Endothelial cell of umbilical vein (primary cell): ENCODE measurements around the gene PRKCQ. TPM values are rescaled to one million over a fixed set of nuclear protein-coding genes. Genes with fewer than 3 reads are reported as not detected.

ENCODE experiments used
- BruUV-seq: library from RNA; stranded (reverse); fragments of 400-500 nt; replicated peaks from 2 replicates; lab custom pipeline; 2021; lab: Mats Ljungman, UMichigan
- CTCF ChIA-PET: fragments of 300-600, 350-600 bp; sonication (Branson Sonifier 250); formaldehyde crosslinking; loops from one replicate; lab custom pipeline; 2021; ENCODE audit warnings: antibody characterized with exemption, inconsistent platforms; lab: Charles Lee
- POLR2A ChIA-PET: fragments of 300-600, 350-600 bp; sonication (Branson Sonifier 250); formaldehyde crosslinking; loops from one replicate; lab custom pipeline; 2021; ENCODE audit warnings: antibody characterized with exemption, inconsistent platforms; lab: Charles Lee
- DNase-seq: peaks from one replicate; pipeline ENCODE4 v3.0.0-alpha.2; 2011; ENCODE audit warnings: low read depth, low spot score
- FAIRE-seq: peaks from 2 replicates; lab custom pipeline; 2011; peaks lifted over from hg19 to GRCh38; lab: Jason Lieb, UNC
- H2AFZ ChIP-seq: 2 replicates; pipeline ENCODE4 v1.6.0; 2012; ENCODE audit warnings: low read depth, low read length, control low read depth, inconsistent platforms
- H3K27ac ChIP-seq: 2 replicates; pipeline ENCODE4 v1.5.1; 2011; ENCODE audit warnings: low read depth, mild to moderate bottlenecking, control low read depth, low read length, moderate library complexity; ENCODE audit not compliant: insufficient read depth
- H3K27me3 ChIP-seq, 2 experiments: 2 replicates each; pipeline versions ENCODE4 v1.6.0 to v1.6.1; 2011; ENCODE audit warnings: low read length in 2 of 2, mixed read lengths in 1 of 2; ENCODE audit not compliant: control insufficient read depth in 2 of 2, insufficient read depth in 2 of 2
- H3K36me3 ChIP-seq, 2 experiments: 2 replicates in 1 of 2; 3 replicates in 1 of 2; pipeline ENCODE4 v1.5.1; 2011; ENCODE audit warnings: low read length in 2 of 2, mild to moderate bottlenecking in 1 of 2, moderate library complexity in 1 of 2; ENCODE audit not compliant: control insufficient read depth in 2 of 2, insufficient read depth in 2 of 2; ENCODE audit errors: extremely low read depth in 1 of 2
- H3K4me1 ChIP-seq: 3 replicates; pipeline ENCODE4 v1.5.1; 2011; ENCODE audit warnings: mild to moderate bottlenecking, low read length; ENCODE audit not compliant: control insufficient read depth, insufficient read depth; ENCODE audit errors: extremely low read depth
- H3K4me2 ChIP-seq: 2 replicates; pipeline ENCODE4 v1.6.1; 2011; ENCODE audit warnings: low read length, control low read depth, mixed read lengths; ENCODE audit not compliant: insufficient read depth
- H3K4me3 ChIP-seq, 3 experiments: fragments of 200-600 bp in 1 of 3; sonication (generic), shearing (Covaris generic) in 1 of 3; replicated peaks in 1 of 3; 2 replicates each; pipeline ENCODE4 v1.5.1; 2011 to 2016; ENCODE audit warnings: control low read depth in 3 of 3, low read length in 3 of 3, mild to moderate bottlenecking in 2 of 3, inconsistent platforms in 1 of 3, low read depth in 1 of 3, moderate library complexity in 1 of 3; ENCODE audit not compliant: insufficient read depth in 1 of 3
- H3K79me2 ChIP-seq: 2 replicates; pipeline ENCODE4 v1.6.0; 2012; ENCODE audit warnings: low read length, inconsistent platforms; ENCODE audit not compliant: control insufficient read depth, insufficient read depth
- H3K9ac ChIP-seq: replicated peaks from 2 replicates; pipeline ENCODE3; 2011; ENCODE audit warnings: low read length, control low read depth; ENCODE audit not compliant: insufficient read depth; ENCODE audit errors: extremely low read depth
- H3K9me1 ChIP-seq: replicated peaks from 3 replicates; pipeline ENCODE4 v1.6.0; 2011; ENCODE audit warnings: mild to moderate bottlenecking, low read length; ENCODE audit not compliant: control insufficient read depth, insufficient read depth; ENCODE audit errors: extremely low read depth
- H3K9me3 ChIP-seq: replicated peaks from 2 replicates; pipeline ENCODE4 v1.5.1; 2012; ENCODE audit warnings: low read length, inconsistent platforms; ENCODE audit not compliant: control insufficient read depth, insufficient read depth
- H4K20me1 ChIP-seq: replicated peaks from 2 replicates; pipeline ENCODE3; 2011; ENCODE audit warnings: mild to moderate bottlenecking, low read length; ENCODE audit not compliant: control insufficient read depth, insufficient read depth; ENCODE audit errors: extremely low read depth
- CTCF ChIP-seq, 2 donors: IDR thresholded peaks; 1 replicate in 1 of 2; 2 replicates in 1 of 2; pipeline ENCODE4 v1.5.1; 2011; ENCODE audit warnings: low read length in 2 of 2, mild to moderate bottlenecking in 2 of 2, moderate library complexity in 2 of 2, control low read depth in 1 of 2, inconsistent platforms in 1 of 2, low read depth in 1 of 2; ENCODE audit not compliant: insufficient read depth in 1 of 2; ENCODE audit errors: extremely low read depth in 1 of 2
- EZH2 ChIP-seq: IDR thresholded peaks from 2 replicates; pipeline ENCODE4 v1.6.1; 2012; ENCODE audit warnings: borderline replicate concordance, low read depth, mild to moderate bottlenecking, moderate library complexity, low read length, inconsistent platforms; ENCODE audit not compliant: severe bottlenecking
- FOS ChIP-seq: IDR thresholded peaks from 2 replicates; pipeline ENCODE4 v1.6.1; 2011; ENCODE audit warnings: mild to moderate bottlenecking, low read length, moderate library complexity, borderline replicate concordance; ENCODE audit not compliant: insufficient read depth
- GATA2 ChIP-seq: IDR thresholded peaks from 2 replicates; pipeline ENCODE4 v1.7.0; 2011; ENCODE audit warnings: low read depth, mild to moderate bottlenecking, moderate library complexity, mixed read lengths, low read length; ENCODE audit not compliant: insufficient read length, insufficient read depth
- JUN ChIP-seq: IDR thresholded peaks from 2 replicates; pipeline ENCODE4 v1.6.1; 2011; ENCODE audit warnings: borderline replicate concordance, low read depth; ENCODE audit not compliant: insufficient read length, insufficient read depth
- MAX ChIP-seq: IDR thresholded peaks from 2 replicates; pipeline ENCODE4 v1.6.1; 2011; ENCODE audit not compliant: insufficient read depth, insufficient read length
- MYC ChIP-seq: IDR thresholded peaks from one replicate; pipeline ENCODE4 v1.6.1; 2011; ENCODE audit warnings: mild to moderate bottlenecking, low read depth, low read length
- POLR2A ChIP-seq: IDR thresholded peaks from 2 replicates; pipeline ENCODE4 v1.6.1; 2012; ENCODE audit warnings: low read depth, mild to moderate bottlenecking, control low read depth, low read length
- POLR2AphosphoS5 ChIP-seq: IDR thresholded peaks from 2 replicates; pipeline ENCODE4 v1.6.1; 2012; ENCODE audit warnings: low read depth, mild to moderate bottlenecking, control low read depth, low read length, moderate library complexity; ENCODE audit not compliant: insufficient read depth
- dilution Hi-C: fragments of 300-500 bp; cut with MboI; formaldehyde crosslinking; loops from one replicate; pipeline ENCODE4 v1.15.0; 2019; ENCODE audit warnings: low sequenced_read_pairs; ENCODE audit not compliant: extremely low pct_ligation_motif_present
- intact Hi-C: fragments of 100-400 bp; cut with micrococcal nuclease; formaldehyde crosslinking; loops from one replicate; pipeline ENCODE4 v1.10.0; 2022
- polyA plus RNA-seq, 4 experiments: library from polyadenylated mRNA; depleted of rRNA in 3 of 4; stranded (reverse) in 3 of 4; unstranded in 1 of 4; fragments of >200 nt; gene quantifications; 2 replicates each; pipeline versions ENCODE4 v1.2.1 to v1.2.3, GENCODE V29; 2011 to 2012; ENCODE audit warnings: missing spikeins in 1 of 4
- total RNA-seq: library from RNA; stranded (reverse); gene quantifications from 2 replicates; pipeline ENCODE4 v1.2.3, GENCODE V29; 2021

PRKCQ gene
- total and polyA plus RNA-seq, 2 donors (not counting 3 experiments of a cell fraction or from before 2014, with no cell fraction given), result 0.32 to 0.55 TPM

- Histone ChIP-seq H3K27ac (no peak overlapping the region), H2AFZ (no peak overlapping the region), H3K36me3 (no peaks in the 10 kb centered on the region), H3K9me1 (no peaks in the 10 kb centered on the region), H3K4me3 (no peak overlapping the region), H3K4me2 (no peak overlapping the region), H3K9me3 (no peaks in the 10 kb centered on the region), H3K4me1 (no peaks in the 10 kb centered on the region), H3K9ac (no peak overlapping the region), H3K27me3 (no peaks in the 10 kb centered on the region), H4K20me1 (no peaks in the 10 kb centered on the region), H3K79me2 (no peaks in the 10 kb centered on the region)
- FAIRE-seq (no peak), DNase-seq (no peak)
- TF ChIP-seq GATA2 (no peak), CTCF (IDR thresholded peaks at IDR 0.05; ENCODE audit: extremely low read depth in 1 of 2, insufficient read depth in 1 of 2, low read depth in 1 of 2, low read length in 2 of 2) (no peak), JUN (no peak), POLR2AphosphoS5 (no peak), EZH2 (no peak), POLR2A (no peak), MAX (no peak), MYC (no peak), FOS (no peak)
- ChIA-PET CTCF (no interaction called here), POLR2A (no interaction called here)
- intact Hi-C loops, result no loop called here
- dilution Hi-C loops, result no loop called here
- no TSS peak for BruUV-seq
Measured at GRCh38 chr10:6539833-6540232, 40.2 kb downstream of the PRKCQ start.
